ENCODE results near the gene RNASE8. TPM values are rescaled to one million over a fixed set of nuclear protein-coding genes. Genes with fewer than 3 reads are reported as not detected.

The RNASE8 gene
- total RNA-seq, 1 donor from 2014 or later = not detected

GRCh38 chr14:21026988-21027315, 30.7 kb upstream of the RNASE8 start:
- Histone ChIP-seq H3K9ac (ENCODE audit: low read depth in 1 of 3, low read length in 3 of 3) (peak overlapping the region; percentile 40 to 76 (median 66)), H3K36me3 (ENCODE audit: control insufficient read depth in 3 of 3, insufficient read depth in 3 of 3, low read length in 3 of 3) (peaks cover 6 to 14% (median 10%) of the 10 kb centered on the region in 3 donors), H3K27me3 (ENCODE audit: control insufficient read depth in 3 of 3, insufficient read depth in 3 of 3, low read length in 3 of 3) (no peaks in the 10 kb centered on the region), H3K9me3 (ENCODE audit: control insufficient read depth in 3 of 3, low read length in 3 of 3) (no peaks in the 10 kb centered on the region), H3K4me3 (ENCODE audit: low read length in 3 of 3) (no peak overlapping the region), H3K27ac (ENCODE audit: low read depth, low read length) (peak overlapping the region; percentile 98), H3K4me1 (ENCODE audit: control insufficient read depth in 3 of 3, insufficient read depth in 3 of 3, low read length in 3 of 3) (peaks cover 39 to 53% (median 46%) of the 10 kb centered on the region in 3 donors)

GRCh38 chr14:21029917-21030316, 27.7 kb upstream of the RNASE8 start, which contains the start of gene TPPP2:
Gene TPPP2 (plus strand): TSS chr14:21030217. CDS start chr14:21030582, 365 bp downstream.
- H3K9ac ChIP-seq (ENCODE audit: low read depth in 1 of 3, low read length in 3 of 3) = no peak within 1 kb of the TSS
- no peak within 1 kb of the TSS for H3K4me3 ChIP-seq (ENCODE audit: low read length in 3 of 3)
- no peak within 1 kb of the TSS for H3K27ac ChIP-seq (ENCODE audit: low read depth, low read length)
- no peaks in the 10 kb centered on the region for H3K9me3 ChIP-seq (ENCODE audit: control insufficient read depth in 3 of 3, low read length in 3 of 3)
- no peaks in the 10 kb centered on the region for H3K36me3 ChIP-seq (ENCODE audit: control insufficient read depth in 3 of 3, insufficient read depth in 3 of 3, low read length in 3 of 3)
- peaks cover 25 to 51% (median 48%) of the 10 kb centered on the region in 3 donors for H3K4me1 ChIP-seq (ENCODE audit: control insufficient read depth in 3 of 3, insufficient read depth in 3 of 3, low read length in 3 of 3)
- no peaks in the 10 kb centered on the region for H3K27me3 ChIP-seq (ENCODE audit: control insufficient read depth in 3 of 3, insufficient read depth in 3 of 3, low read length in 3 of 3)

DNA sequence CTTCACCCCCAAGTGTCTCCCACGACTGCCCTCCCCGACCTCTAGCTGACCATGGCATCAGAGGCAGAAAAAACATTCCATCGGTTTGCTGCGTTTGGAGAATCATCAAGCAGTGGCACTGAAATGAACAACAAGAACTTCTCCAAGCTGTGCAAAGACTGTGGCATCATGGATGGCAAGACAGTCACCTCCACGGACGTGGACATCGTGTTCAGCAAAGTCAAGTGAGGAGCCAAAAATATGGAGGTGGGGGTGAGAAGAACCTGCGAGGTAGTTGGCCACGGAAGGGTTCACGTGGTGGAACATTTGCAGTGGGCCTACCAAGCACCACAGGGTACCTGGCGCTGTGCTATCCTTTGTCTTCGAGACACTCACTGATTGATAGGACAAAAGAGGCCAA, 27.1 kb upstream of the RNASE8 start:
- no peaks in the 10 kb centered on the region for H3K36me3 ChIP-seq (ENCODE audit: control insufficient read depth in 3 of 3, insufficient read depth in 3 of 3, low read length in 3 of 3)
- H3K4me3 ChIP-seq (ENCODE audit: low read length in 3 of 3) = no peak overlapping the region
- no peak overlapping the region for H3K9ac ChIP-seq (ENCODE audit: low read depth in 1 of 3, low read length in 3 of 3)
- H3K27me3 ChIP-seq (ENCODE audit: control insufficient read depth in 3 of 3, insufficient read depth in 3 of 3, low read length in 3 of 3) = no peaks in the 10 kb centered on the region
- peaks cover 25 to 51% (median 48%) of the 10 kb centered on the region in 3 donors for H3K4me1 ChIP-seq (ENCODE audit: control insufficient read depth in 3 of 3, insufficient read depth in 3 of 3, low read length in 3 of 3)
- H3K9me3 ChIP-seq (ENCODE audit: control insufficient read depth in 3 of 3, low read length in 3 of 3) = no peaks in the 10 kb centered on the region
- H3K27ac ChIP-seq (ENCODE audit: low read depth, low read length) = no peak overlapping the region

DNA sequence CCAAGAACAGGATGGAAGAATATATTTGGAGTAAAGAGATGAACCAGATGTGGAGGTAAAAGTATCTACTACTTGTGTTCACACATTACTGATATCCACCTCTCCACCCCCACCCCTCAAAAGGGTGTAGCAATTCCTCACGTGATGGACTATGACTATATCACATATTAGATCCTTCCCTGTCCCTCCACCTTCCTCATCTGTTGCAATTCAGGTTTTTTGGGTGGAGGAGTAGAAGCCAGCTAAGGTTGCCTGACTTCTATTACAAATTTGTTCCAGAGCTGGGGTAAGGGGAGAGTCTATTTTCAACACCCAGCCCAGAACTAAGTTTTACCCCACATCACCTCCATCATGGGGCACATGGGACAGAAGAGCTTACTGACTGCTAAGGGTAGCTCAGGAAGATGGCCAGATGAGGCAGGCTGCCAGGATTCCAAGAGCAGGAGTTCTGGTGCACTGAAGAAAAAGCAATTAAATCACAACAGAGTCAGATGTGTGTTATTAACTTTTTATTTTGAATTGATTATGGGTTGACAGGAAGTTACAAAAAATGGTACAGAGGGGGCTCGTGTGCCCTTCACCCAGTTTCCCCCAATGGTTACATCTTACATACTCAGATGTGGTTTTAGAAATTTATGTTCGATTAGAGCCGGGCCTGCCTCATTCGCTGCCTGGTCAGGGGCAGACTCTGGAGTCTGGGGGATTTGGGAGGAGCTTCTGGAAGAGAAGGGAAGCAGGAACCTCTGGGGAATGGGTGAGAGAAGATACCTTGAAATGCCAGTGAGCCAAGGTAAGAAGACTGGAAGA, 25.1 kb upstream of the RNASE8 start:
- peaks cover 18 to 41% (median 40%) of the 10 kb centered on the region in 3 donors for H3K4me1 ChIP-seq (ENCODE audit: control insufficient read depth in 3 of 3, insufficient read depth in 3 of 3, low read length in 3 of 3)
- no peak overlapping the region for H3K4me3 ChIP-seq (ENCODE audit: low read length in 3 of 3)
- no peaks in the 10 kb centered on the region for H3K36me3 ChIP-seq (ENCODE audit: control insufficient read depth in 3 of 3, insufficient read depth in 3 of 3, low read length in 3 of 3)
- H3K9me3 ChIP-seq (ENCODE audit: control insufficient read depth in 3 of 3, low read length in 3 of 3) = no peaks in the 10 kb centered on the region
- no peaks in the 10 kb centered on the region for H3K27me3 ChIP-seq (ENCODE audit: control insufficient read depth in 3 of 3, insufficient read depth in 3 of 3, low read length in 3 of 3)
- peak overlapping the region in 1 of 3 donors; percentile 9 for H3K9ac ChIP-seq (ENCODE audit: low read depth in 1 of 3, low read length in 3 of 3)
- no peak overlapping the region for H3K27ac ChIP-seq (ENCODE audit: low read depth, low read length)

- Histone ChIP-seq H3K27ac (ENCODE audit: low read depth, low read length) (no peak overlapping the region), H3K9ac (ENCODE audit: low read depth in 1 of 3, low read length in 3 of 3) (no peak overlapping the region), H3K36me3 (ENCODE audit: control insufficient read depth in 3 of 3, insufficient read depth in 3 of 3, low read length in 3 of 3) (no peaks in the 10 kb centered on the region), H3K4me3 (ENCODE audit: low read length in 3 of 3) (no peak overlapping the region), H3K4me1 (ENCODE audit: control insufficient read depth in 3 of 3, insufficient read depth in 3 of 3, low read length in 3 of 3) (peaks cover 25 to 46% (median 42%) of the 10 kb centered on the region in 3 donors), H3K9me3 (ENCODE audit: control insufficient read depth in 3 of 3, low read length in 3 of 3) (no peaks in the 10 kb centered on the region), H3K27me3 (ENCODE audit: control insufficient read depth in 3 of 3, insufficient read depth in 3 of 3, low read length in 3 of 3) (no peaks in the 10 kb centered on the region)
Measured at GRCh38 chr14:21033133-21033698, 24.4 kb upstream of the RNASE8 start.

DNA sequence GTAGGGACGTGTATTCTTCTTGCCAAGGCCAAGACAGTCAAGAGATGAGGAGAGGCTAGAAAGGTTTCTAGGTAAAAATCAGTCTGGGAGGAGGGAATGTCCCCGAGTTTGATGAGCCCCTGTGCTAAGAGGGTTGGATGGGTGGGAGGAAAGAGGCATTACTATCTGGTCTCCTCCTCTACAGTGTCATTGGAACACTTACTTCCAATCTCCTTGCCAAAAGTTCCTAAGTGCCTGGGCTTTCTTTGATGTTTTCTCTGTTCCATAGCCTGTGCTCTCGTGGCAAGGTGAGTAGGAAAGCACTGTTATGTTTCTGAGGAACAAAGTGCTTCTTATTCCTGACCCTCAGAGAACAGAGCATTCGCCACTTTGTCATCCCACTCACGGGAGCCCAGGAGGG, 22.9 kb upstream of the RNASE8 start, which contains the start of gene RNASE13:
Gene RNASE13 (minus strand): TSS at position 101 of the 400 bp plus-strand sequence. CDS start 519 bp downstream, outside the sequence.
- H3K9me3 ChIP-seq (ENCODE audit: control insufficient read depth in 3 of 3, low read length in 3 of 3) = no peaks in the 10 kb centered on the region
- H3K4me3 ChIP-seq (ENCODE audit: low read length in 3 of 3) = no peak within 1 kb of the TSS
- H3K27me3 ChIP-seq (ENCODE audit: control insufficient read depth in 3 of 3, insufficient read depth in 3 of 3, low read length in 3 of 3) = no peaks in the 10 kb centered on the region
- no peak within 1 kb of the TSS for H3K27ac ChIP-seq (ENCODE audit: low read depth, low read length)
- no peak within 1 kb of the TSS for H3K9ac ChIP-seq (ENCODE audit: low read depth in 1 of 3, low read length in 3 of 3)
- peaks cover 39 to 53% (median 53%) of the 10 kb centered on the region in 3 donors for H3K4me1 ChIP-seq (ENCODE audit: control insufficient read depth in 3 of 3, insufficient read depth in 3 of 3, low read length in 3 of 3)
- no peaks in the 10 kb centered on the region for H3K36me3 ChIP-seq (ENCODE audit: control insufficient read depth in 3 of 3, insufficient read depth in 3 of 3, low read length in 3 of 3)

- Histone ChIP-seq H3K36me3 (ENCODE audit: control insufficient read depth in 3 of 3, insufficient read depth in 3 of 3, low read length in 3 of 3) (no peaks in the 10 kb centered on the region), H3K9me3 (ENCODE audit: control insufficient read depth in 3 of 3, low read length in 3 of 3) (no peaks in the 10 kb centered on the region), H3K4me3 (ENCODE audit: low read length in 3 of 3) (no peak overlapping the region), H3K27ac (ENCODE audit: low read depth, low read length) (peak overlapping the region; percentile 38), H3K27me3 (ENCODE audit: control insufficient read depth in 3 of 3, insufficient read depth in 3 of 3, low read length in 3 of 3) (no peaks in the 10 kb centered on the region), H3K4me1 (ENCODE audit: control insufficient read depth in 3 of 3, insufficient read depth in 3 of 3, low read length in 3 of 3) (peaks cover 47 to 66% (median 52%) of the 10 kb centered on the region in 3 donors), H3K9ac (ENCODE audit: low read depth in 1 of 3, low read length in 3 of 3) (no peak overlapping the region)
Measured at GRCh38 chr14:21036751-21037150, 20.9 kb upstream of the RNASE8 start.

- Histone ChIP-seq H3K27ac (ENCODE audit: low read depth, low read length) (peak overlapping the region; percentile 38), H3K9me3 (ENCODE audit: control insufficient read depth in 3 of 3, low read length in 3 of 3) (no peaks in the 10 kb centered on the region), H3K27me3 (ENCODE audit: control insufficient read depth in 3 of 3, insufficient read depth in 3 of 3, low read length in 3 of 3) (no peaks in the 10 kb centered on the region), H3K36me3 (ENCODE audit: control insufficient read depth in 3 of 3, insufficient read depth in 3 of 3, low read length in 3 of 3) (no peaks in the 10 kb centered on the region), H3K4me1 (ENCODE audit: control insufficient read depth in 3 of 3, insufficient read depth in 3 of 3, low read length in 3 of 3) (peaks cover 48 to 66% (median 51%) of the 10 kb centered on the region in 3 donors), H3K4me3 (ENCODE audit: low read length in 3 of 3) (no peak overlapping the region), H3K9ac (ENCODE audit: low read depth in 1 of 3, low read length in 3 of 3) (no peak overlapping the region)
Measured at GRCh38 chr14:21037156-21037555, 20.5 kb upstream of the RNASE8 start.

DNA sequence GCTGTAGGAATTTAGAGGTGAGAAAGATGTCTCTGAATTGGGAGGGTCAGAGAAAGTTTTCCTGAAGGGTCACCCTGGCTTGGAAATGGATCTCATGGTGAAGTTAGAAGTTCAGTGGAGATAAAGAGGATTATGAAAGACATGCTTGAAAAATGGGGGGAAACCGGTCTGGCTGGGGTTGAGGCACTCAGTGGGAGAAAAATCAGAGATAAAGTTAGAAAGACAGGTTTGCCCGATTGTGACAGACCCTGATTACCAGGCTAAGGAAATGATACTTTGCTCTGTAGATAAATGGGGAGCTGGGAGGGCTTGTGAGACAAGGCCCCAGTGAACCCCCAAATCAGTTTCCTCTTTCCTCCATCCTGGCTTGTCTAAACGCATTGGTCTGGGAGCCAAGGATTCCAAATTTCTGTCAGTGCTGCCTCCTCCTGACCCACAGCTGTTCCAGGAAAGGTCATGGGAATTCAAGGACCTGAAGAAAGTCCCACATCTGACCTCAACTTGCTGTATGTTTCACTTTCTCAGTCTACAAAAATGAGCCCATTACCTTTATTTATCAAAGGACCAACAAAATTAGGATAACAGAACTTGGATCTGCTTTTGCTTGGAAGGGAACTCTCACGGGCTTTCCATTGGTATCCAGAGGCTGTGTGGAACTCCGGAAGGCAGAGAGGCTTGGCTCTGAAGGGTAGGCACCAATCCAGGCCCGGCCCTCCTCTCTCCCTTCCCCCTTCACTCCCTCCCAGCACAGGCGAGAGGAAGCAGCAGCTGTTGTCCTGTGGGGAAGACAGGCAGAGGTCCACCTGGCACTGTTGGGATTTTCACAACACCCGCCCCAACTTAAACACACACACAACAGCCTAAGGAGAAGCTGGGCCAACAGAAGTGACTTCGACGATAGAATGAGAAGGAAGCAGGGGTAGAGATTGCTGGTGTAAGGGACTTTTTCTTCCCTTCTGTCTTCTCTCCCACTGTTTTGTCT, 18.9 kb upstream of the RNASE8 start:
- H3K27ac ChIP-seq (ENCODE audit: low read depth, low read length) = peak overlapping the region; percentile 82
- no peaks in the 10 kb centered on the region for H3K36me3 ChIP-seq (ENCODE audit: control insufficient read depth in 3 of 3, insufficient read depth in 3 of 3, low read length in 3 of 3)
- peak overlapping the region; percentile 10 to 62 (median 46) for H3K4me3 ChIP-seq (ENCODE audit: low read length in 3 of 3)
- peak overlapping the region; percentile 32 to 77 (median 76) for H3K9ac ChIP-seq (ENCODE audit: low read depth in 1 of 3, low read length in 3 of 3)
- H3K4me1 ChIP-seq (ENCODE audit: control insufficient read depth in 3 of 3, insufficient read depth in 3 of 3, low read length in 3 of 3) = peaks cover 46 to 67% (median 58%) of the 10 kb centered on the region in 3 donors
- H3K9me3 ChIP-seq (ENCODE audit: control insufficient read depth in 3 of 3, low read length in 3 of 3) = no peaks in the 10 kb centered on the region
- H3K27me3 ChIP-seq (ENCODE audit: control insufficient read depth in 3 of 3, insufficient read depth in 3 of 3, low read length in 3 of 3) = no peaks in the 10 kb centered on the region
